SK-N-SH (cell line): ENCODE data around the gene RLBP1. TPM values are rescaled to one million over a fixed set of nuclear protein-coding genes. Genes with fewer than 3 reads are reported as not detected.

ENCODE experiments used
- CTCF ChIA-PET: fragments of 300-600, 350-600 bp; formaldehyde crosslinking; extraction: SDS; loops from one replicate; lab custom pipeline; 2021; lab: Yijun Ruan, JAX
- POLR2A ChIA-PET: fragments of 350-600 bp; sonication (Branson Sonifier 250); formaldehyde crosslinking; extraction: SDS; loops from one replicate; lab custom pipeline; 2020; ENCODE audit warnings: antibody characterized with exemption, inconsistent platforms; lab: Yijun Ruan, JAX
- DNase-seq: peaks from one replicate; pipeline ENCODE4 v3.0.0; 2012
- H2AFZ ChIP-seq: fragments of 200-600 bp; sonication (generic); 2 replicates; pipeline ENCODE4 v1.8.1; 2016; ENCODE audit warnings: antibody characterized with exemption, mild to moderate bottlenecking, low read depth
- H3F3A ChIP-seq: fragments of 200-600 bp; sonication (generic); replicated peaks from 2 replicates; pipeline ENCODE3; 2016; ENCODE audit warnings: antibody characterized with exemption, mild to moderate bottlenecking; ENCODE audit not compliant: insufficient read depth
- H3K27ac ChIP-seq, 2 experiments: fragments of 200-500 bp in 1 of 2; fragments of 200-600 bp in 1 of 2; sonication (Bioruptor generic) in 1 of 2; sonication (generic), shearing (Covaris generic) in 1 of 2; 2 replicates each; pipeline versions ENCODE4 v1.5.1 to v1.6.1; 2014 to 2016; ENCODE audit warnings: low read depth in 2 of 2, inconsistent platforms in 1 of 2, low read length in 1 of 2, mild to moderate bottlenecking in 1 of 2, mixed read lengths in 1 of 2
- H3K27me3 ChIP-seq: fragments of 200-600 bp; sonication (generic), shearing (Covaris generic); 2 replicates; pipeline ENCODE4 v1.6.1; 2016; ENCODE audit warnings: mixed run types; ENCODE audit not compliant: insufficient read depth
- H3K36me3 ChIP-seq, 2 experiments: fragments of 200-500 bp in 1 of 2; fragments of 200-600 bp in 1 of 2; sonication (Bioruptor generic) in 1 of 2; sonication (generic) in 1 of 2; replicated peaks in 1 of 2; 2 replicates each; pipeline versions ENCODE3 to v1.5.1; 2014 to 2016; ENCODE audit warnings: low read length in 1 of 2, mild to moderate bottlenecking in 1 of 2; ENCODE audit not compliant: insufficient read depth in 2 of 2, control insufficient read depth in 1 of 2
- H3K4me1 ChIP-seq, 2 experiments: fragments of 200-500 bp in 1 of 2; fragments of 200-600 bp in 1 of 2; sonication (Bioruptor generic) in 1 of 2; sonication (generic), shearing (Covaris generic) in 1 of 2; 2 replicates each; pipeline versions ENCODE4 v1.5.1 to v1.6.1; 2014 to 2016; ENCODE audit warnings: low read depth in 1 of 2, low read length in 1 of 2, mixed run types in 1 of 2; ENCODE audit not compliant: insufficient read depth in 2 of 2, control insufficient read depth in 1 of 2
- H3K4me2 ChIP-seq: fragments of 200-600 bp; sonication (generic), shearing (Covaris generic); 2 replicates; pipeline ENCODE4 v1.6.1; 2017; ENCODE audit warnings: mixed run types
- H3K4me3 ChIP-seq, 2 experiments: fragments of 200-500 bp in 1 of 2; fragments of 200-600 bp in 1 of 2; sonication (Bioruptor generic) in 1 of 2; sonication (generic), shearing (Covaris generic) in 1 of 2; 2 replicates each; pipeline versions ENCODE4 v1.5.1 to v1.8.1; 2014 to 2016; ENCODE audit warnings: low read depth in 2 of 2, inconsistent platforms in 1 of 2, low read length in 1 of 2, mild to moderate bottlenecking in 1 of 2, mixed read lengths in 1 of 2, moderate library complexity in 1 of 2
- H3K79me2 ChIP-seq: fragments of 200-600 bp; sonication (generic); 2 replicates; pipeline ENCODE4 v1.8.1; 2017; ENCODE audit warnings: mild to moderate bottlenecking; ENCODE audit not compliant: insufficient read depth
- H3K9ac ChIP-seq: fragments of 200-600 bp; sonication (generic); 2 replicates; pipeline ENCODE4 v1.6.1; 2017; ENCODE audit warnings: mixed run types
- H3K9me2 ChIP-seq: fragments of 200-600 bp; sonication (generic); 2 replicates; pipeline ENCODE4 v1.6.1; 2017; ENCODE audit warnings: mixed run types
- H3K9me3 ChIP-seq: fragments of 200-600 bp; sonication (generic); 2 replicates; pipeline ENCODE4 v1.6.1; 2017; ENCODE audit warnings: mixed run types, mild to moderate bottlenecking, moderate library complexity
- H4K20me1 ChIP-seq: fragments of 200-600 bp; sonication (generic); 2 replicates; pipeline ENCODE4 v1.6.1; 2017; ENCODE audit warnings: mild to moderate bottlenecking, mixed run types; ENCODE audit not compliant: insufficient read depth
- ELF1 ChIP-seq: IDR thresholded peaks from 2 replicates; pipeline ENCODE4 v1.4.0; 2012
- EZH2phosphoT487 ChIP-seq: fragments of 200-600 bp; sonication (generic); IDR thresholded peaks from 2 replicates; pipeline ENCODE4 v1.6.1; 2017; ENCODE audit warnings: low read depth, mixed run types, mild to moderate bottlenecking, antibody characterized with exemption, moderate library complexity, borderline replicate concordance
- FOSL2 ChIP-seq: IDR thresholded peaks from 2 replicates; pipeline ENCODE4 v1.4.0; 2012; ENCODE audit warnings: low read depth, mild to moderate bottlenecking, moderate library complexity, borderline replicate concordance
- FOXJ3 ChIP-seq: sonication (generic); formaldehyde crosslinking; IDR thresholded peaks from 2 replicates; pipeline ENCODE4 v1.5.1; 2020; ENCODE audit warnings: mild to moderate bottlenecking, missing genetic modification reagents
- FOXM1 ChIP-seq: IDR thresholded peaks from 2 replicates; pipeline ENCODE4 v1.4.0; 2012; ENCODE audit warnings: low read depth, mild to moderate bottlenecking
- GABPA ChIP-seq: IDR thresholded peaks from 2 replicates; pipeline ENCODE4 v1.4.0; 2012; ENCODE audit warnings: low read depth, mild to moderate bottlenecking
- GATA2 ChIP-seq: sonication (generic); formaldehyde crosslinking; IDR thresholded peaks from 2 replicates; pipeline ENCODE4 v1.5.0; 2020; ENCODE audit warnings: mild to moderate bottlenecking, missing genetic modification reagents
- JUND ChIP-seq: IDR thresholded peaks from 2 replicates; pipeline ENCODE4 v1.4.0; 2012
- MEF2A ChIP-seq: IDR thresholded peaks from 2 replicates; pipeline ENCODE4 v1.4.0; 2012; ENCODE audit warnings: low read depth, borderline replicate concordance
- NFIC ChIP-seq: IDR thresholded peaks from 2 replicates; pipeline ENCODE4 v1.4.0; 2012; ENCODE audit warnings: borderline replicate concordance
- RAD21 ChIP-seq: IDR thresholded peaks from 2 replicates; pipeline ENCODE4 v1.6.1; 2012; ENCODE audit warnings: mild to moderate bottlenecking, low read length
- SIN3A ChIP-seq: IDR thresholded peaks from 2 replicates; pipeline ENCODE4 v1.6.1; 2012; ENCODE audit warnings: low read depth, mild to moderate bottlenecking, low read length, moderate library complexity, borderline replicate concordance
- TCF12 ChIP-seq: IDR thresholded peaks from 2 replicates; pipeline ENCODE4 v1.4.0; 2012
- YY1 ChIP-seq: IDR thresholded peaks from 2 replicates; pipeline ENCODE4 v1.4.0; 2012; ENCODE audit warnings: low read depth, mild to moderate bottlenecking
- WGBS: methylation state at CpG from one replicate; pipeline ENCODE4 v1.1.6; 2017; ENCODE audit warnings: low lambda C conversion rate; 5-methylcytosine and 5-hydroxymethylcytosine counted together
- polyA plus RNA-seq, 3 experiments: library from polyadenylated mRNA; depleted of rRNA; stranded (reverse); fragments of >200 nt; gene quantifications; 2 replicates each; pipeline ENCODE4 v1.2.3, GENCODE V29; 2012
- TF ChIP-seq, protein P1 (sequence below): IDR thresholded peaks from 2 replicates; pipeline ENCODE4 v1.6.1; 2012; ENCODE audit warnings: mild to moderate bottlenecking, low read depth, low read length, moderate library complexity
- TF ChIP-seq, protein P2 (sequence below): IDR thresholded peaks from 2 replicates; pipeline ENCODE4; 2012
- TF ChIP-seq, protein P3 (sequence below): IDR thresholded peaks from 2 replicates; pipeline ENCODE4 v1.4.0; 2012; ENCODE audit warnings: low read depth
- TF ChIP-seq, protein P4 (sequence below): fragments of 150-350 bp; IDR thresholded peaks from 2 replicates; pipeline ENCODE4 v1.6.1; 2016; ENCODE audit warnings: mild to moderate bottlenecking, low read depth, low read length

RLBP1 gene
- polyA plus RNA-seq, 1 of the 3 experiments (the other 2 are of a cell fraction): not detected

DNA sequence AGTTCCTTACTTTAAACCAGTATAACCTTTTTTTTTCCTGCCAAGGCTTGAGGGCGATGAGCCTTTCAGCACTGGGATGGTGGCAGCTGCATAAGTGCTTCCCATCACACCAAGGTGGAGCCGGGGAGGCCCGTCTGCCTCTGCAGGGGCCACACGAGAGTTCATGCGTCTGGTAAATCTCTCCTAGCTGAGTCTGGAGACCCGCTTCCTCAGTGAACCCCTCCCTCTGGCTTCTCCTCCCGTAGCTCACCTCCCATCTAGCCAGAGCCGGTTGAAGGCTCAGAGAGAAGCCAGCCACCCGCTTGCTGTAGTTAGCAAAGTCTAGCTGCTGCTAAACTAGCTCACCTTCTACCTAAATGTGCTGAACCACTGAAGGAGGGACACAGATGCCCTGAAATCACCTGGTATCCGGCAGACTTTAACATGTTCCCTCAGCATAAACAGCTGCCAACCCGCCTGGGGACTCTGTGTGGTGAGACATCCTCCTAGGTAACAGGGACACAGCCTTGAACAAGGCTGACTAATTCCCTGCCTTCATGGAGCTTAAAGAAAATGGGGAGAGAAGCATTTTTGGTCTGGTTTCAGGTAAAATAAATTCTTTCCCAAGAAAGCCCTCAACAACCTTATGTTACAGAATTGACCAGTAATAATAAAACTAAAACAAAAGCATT lies 42.9 kb downstream of the RLBP1 start:
- no peaks in the 10 kb centered on the region for H3F3A ChIP-seq
- no peak overlapping the region for H3K9ac ChIP-seq
- ChIA-PET POLR2A (interaction anchor here (0.5 kb wide), 1 partner anchor 107 kb away, joined by 3 read pairs; no protein-coding TSS in a partner anchor), CTCF (interaction anchor here (0.6 to 13.4 kb wide), 48 partner anchors 10 to 521 kb away, joined by 3 to 363 read pairs (median 7); partner anchors contain the start of gene ABHD2)
- no peak overlapping the region for H3K4me2 ChIP-seq
- WGBS: 88% methylated on average over 11 of the region's 11 CpGs
- peaks cover 0 to 2% of the 10 kb centered on the region in 2 experiments; a peak in 1 of 4 replicates for H3K4me1 ChIP-seq
- no peaks in the 10 kb centered on the region for H3K9me2 ChIP-seq
- no peak overlapping the region for H3K4me3 ChIP-seq
- no peaks in the 10 kb centered on the region for H4K20me1 ChIP-seq
- H3K36me3 ChIP-seq: peaks cover 8 to 47% of the 10 kb centered on the region in 2 experiments
- TF ChIP-seq MEF2A (no peak), ELF1 (no peak), GABPA (no peak), EZH2phosphoT487 (no peak), FOXJ3 (CRISPR knock-in tag) (no peak), JUND (no peak), GATA2 (no peak), YY1 (no peak), FOSL2 (no peak), NFIC (no peak), RAD21 (no peak), TCF12 (no peak), SIN3A (no peak), FOXM1 (no peak)
- TF ChIP-seq, protein P1, sequence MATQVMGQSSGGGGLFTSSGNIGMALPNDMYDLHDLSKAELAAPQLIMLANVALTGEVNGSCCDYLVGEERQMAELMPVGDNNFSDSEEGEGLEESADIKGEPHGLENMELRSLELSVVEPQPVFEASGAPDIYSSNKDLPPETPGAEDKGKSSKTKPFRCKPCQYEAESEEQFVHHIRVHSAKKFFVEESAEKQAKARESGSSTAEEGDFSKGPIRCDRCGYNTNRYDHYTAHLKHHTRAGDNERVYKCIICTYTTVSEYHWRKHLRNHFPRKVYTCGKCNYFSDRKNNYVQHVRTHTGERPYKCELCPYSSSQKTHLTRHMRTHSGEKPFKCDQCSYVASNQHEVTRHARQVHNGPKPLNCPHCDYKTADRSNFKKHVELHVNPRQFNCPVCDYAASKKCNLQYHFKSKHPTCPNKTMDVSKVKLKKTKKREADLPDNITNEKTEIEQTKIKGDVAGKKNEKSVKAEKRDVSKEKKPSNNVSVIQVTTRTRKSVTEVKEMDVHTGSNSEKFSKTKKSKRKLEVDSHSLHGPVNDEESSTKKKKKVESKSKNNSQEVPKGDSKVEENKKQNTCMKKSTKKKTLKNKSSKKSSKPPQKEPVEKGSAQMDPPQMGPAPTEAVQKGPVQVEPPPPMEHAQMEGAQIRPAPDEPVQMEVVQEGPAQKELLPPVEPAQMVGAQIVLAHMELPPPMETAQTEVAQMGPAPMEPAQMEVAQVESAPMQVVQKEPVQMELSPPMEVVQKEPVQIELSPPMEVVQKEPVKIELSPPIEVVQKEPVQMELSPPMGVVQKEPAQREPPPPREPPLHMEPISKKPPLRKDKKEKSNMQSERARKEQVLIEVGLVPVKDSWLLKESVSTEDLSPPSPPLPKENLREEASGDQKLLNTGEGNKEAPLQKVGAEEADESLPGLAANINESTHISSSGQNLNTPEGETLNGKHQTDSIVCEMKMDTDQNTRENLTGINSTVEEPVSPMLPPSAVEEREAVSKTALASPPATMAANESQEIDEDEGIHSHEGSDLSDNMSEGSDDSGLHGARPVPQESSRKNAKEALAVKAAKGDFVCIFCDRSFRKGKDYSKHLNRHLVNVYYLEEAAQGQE: no peak
- TF ChIP-seq, protein P2, sequence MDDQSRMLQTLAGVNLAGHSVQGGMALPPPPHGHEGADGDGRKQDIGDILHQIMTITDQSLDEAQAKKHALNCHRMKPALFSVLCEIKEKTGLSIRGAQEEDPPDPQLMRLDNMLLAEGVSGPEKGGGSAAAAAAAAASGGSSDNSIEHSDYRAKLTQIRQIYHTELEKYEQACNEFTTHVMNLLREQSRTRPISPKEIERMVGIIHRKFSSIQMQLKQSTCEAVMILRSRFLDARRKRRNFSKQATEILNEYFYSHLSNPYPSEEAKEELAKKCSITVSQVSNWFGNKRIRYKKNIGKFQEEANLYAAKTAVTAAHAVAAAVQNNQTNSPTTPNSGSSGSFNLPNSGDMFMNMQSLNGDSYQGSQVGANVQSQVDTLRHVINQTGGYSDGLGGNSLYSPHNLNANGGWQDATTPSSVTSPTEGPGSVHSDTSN: no peak
- TF ChIP-seq, protein P3, sequence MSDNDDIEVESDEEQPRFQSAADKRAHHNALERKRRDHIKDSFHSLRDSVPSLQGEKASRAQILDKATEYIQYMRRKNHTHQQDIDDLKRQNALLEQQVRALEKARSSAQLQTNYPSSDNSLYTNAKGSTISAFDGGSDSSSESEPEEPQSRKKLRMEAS: no peak
- TF ChIP-seq, protein P4, sequence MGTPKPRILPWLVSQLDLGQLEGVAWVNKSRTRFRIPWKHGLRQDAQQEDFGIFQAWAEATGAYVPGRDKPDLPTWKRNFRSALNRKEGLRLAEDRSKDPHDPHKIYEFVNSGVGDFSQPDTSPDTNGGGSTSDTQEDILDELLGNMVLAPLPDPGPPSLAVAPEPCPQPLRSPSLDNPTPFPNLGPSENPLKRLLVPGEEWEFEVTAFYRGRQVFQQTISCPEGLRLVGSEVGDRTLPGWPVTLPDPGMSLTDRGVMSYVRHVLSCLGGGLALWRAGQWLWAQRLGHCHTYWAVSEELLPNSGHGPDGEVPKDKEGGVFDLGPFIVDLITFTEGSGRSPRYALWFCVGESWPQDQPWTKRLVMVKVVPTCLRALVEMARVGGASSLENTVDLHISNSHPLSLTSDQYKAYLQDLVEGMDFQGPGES: no peak
- H2AFZ ChIP-seq: no peak overlapping the region
- no peak overlapping the region for H3K27ac ChIP-seq
- H3K27me3 ChIP-seq: no peaks in the 10 kb centered on the region
- no peaks in the 10 kb centered on the region for H3K9me3 ChIP-seq
- no peaks in the 10 kb centered on the region for H3K79me2 ChIP-seq
- DNase-seq: no peak
